ENCODE data around the gene C22orf39. TPM values are rescaled to one million over a fixed set of nuclear protein-coding genes. Genes with fewer than 3 reads are reported as not detected.

C22orf39 gene, protein sequence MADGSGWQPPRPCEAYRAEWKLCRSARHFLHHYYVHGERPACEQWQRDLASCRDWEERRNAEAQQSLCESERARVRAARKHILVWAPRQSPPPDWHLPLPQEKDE
- polyA plus RNA-seq (ENCODE audit: low read depth in 6 of 6): 100 to 1,000 TPM in 1 of 6 donors, 10 to 100 TPM in 5; 64.8 to 102 (median 73.0) TPM

DNA sequence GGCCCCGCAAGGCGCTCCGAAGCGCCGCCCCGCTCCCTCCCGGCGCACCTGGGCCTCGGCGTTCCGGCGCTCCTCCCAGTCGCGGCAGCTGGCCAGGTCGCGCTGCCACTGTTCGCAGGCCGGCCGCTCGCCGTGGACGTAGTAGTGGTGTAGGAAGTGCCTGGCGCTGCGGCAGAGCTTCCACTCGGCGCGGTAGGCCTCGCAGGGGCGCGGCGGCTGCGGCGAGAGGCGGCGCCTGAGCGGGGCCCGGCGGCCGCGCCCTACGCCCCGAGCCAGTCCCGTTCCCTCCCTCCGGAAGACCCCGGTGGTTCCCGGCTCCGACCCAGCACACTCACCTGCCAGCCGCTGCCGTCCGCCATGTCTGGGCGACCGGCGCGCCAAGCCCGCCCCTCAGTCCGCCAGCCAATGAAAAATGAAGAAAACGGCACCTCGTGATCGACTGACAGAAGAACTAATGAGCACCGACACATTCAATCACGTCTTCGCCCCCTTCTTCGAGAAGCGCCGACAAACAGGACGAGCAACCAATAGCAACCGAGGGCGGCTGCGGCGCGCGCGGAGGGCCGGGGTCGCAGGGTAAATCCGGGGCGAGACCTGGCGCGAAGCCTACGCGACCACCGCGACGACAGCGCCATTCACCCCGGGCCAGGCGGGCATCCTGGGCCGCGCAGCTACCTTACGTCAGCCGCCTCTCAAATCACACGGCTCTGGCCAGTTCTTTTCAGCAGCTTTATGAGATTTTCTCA is at the start of gene C22orf39:
Gene C22orf39, minus strand, starts transcription at position 382 of the 746 bp plus-strand sequence. Its CDS starts 23 bp downstream, at position 359.
- DNase-seq (peak; percentile 93), ATAC-seq (ENCODE audit: low read depth in 2 of 2) (peak; percentile 83)
- peaks cover 33 to 60% (median 49%) of the 10 kb centered on the region in 3 donors for H3K4me1 Mint-ChIP-seq
- peak within 1 kb of the TSS; percentile 96 to 99 (median 99) for H3K27ac Mint-ChIP-seq
- H3K4me3 Mint-ChIP-seq: peak within 1 kb of the TSS; percentile 80 to 99 (median 97)
- no peaks in the 10 kb centered on the region for H3K36me3 Mint-ChIP-seq
- no peaks in the 10 kb centered on the region for H3K9me3 Mint-ChIP-seq
- H3K27me3 Mint-ChIP-seq: no peaks in the 10 kb centered on the region

DNA sequence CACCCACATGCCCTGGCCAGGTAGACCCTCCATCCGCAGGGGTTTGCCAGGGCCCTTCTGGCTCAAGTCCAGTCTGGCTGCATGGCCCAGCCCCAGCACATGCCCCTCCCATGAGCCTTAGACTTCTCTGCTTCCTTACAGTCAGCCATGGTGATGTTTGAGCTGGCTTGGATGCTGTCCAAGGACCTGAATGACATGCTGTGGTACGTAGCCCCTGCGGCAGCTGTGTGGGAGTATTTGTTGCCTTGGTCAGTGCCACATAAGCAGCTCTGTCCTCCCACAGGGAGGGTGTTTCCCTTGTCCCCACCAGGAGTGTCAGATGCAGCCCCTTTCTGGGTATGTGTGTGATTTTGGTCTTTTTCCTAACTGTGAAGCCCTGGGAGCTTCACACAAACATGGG is 49.7 kb upstream of the C22orf39 start:
- Mint-ChIP-seq H3K27me3 (no peaks in the 10 kb centered on the region), H3K4me3 (no peak overlapping the region), H3K4me1 (no peaks in the 10 kb centered on the region), H3K36me3 (no peaks in the 10 kb centered on the region), H3K9me3 (no peaks in the 10 kb centered on the region), H3K27ac (no peak overlapping the region)
- DNase-seq: no peak
- ATAC-seq (ENCODE audit: low read depth in 2 of 2): no peak

DNA sequence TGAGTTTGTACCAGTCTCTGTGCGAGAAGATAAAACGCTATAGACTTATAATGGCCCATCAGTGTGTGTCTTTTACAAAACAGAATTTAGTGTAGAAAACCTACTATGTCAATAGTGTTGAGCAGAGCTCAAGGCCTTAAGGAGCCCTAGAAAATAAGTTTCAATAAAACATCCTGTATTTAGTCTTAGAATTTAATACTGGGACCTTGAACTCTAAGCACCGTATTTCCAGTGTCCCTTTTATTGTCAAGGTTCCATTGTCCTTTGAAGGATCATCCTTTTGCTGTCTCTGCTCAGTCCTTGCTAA is 48.8 kb upstream of the C22orf39 start:
- no peaks in the 10 kb centered on the region for H3K9me3 Mint-ChIP-seq
- no peaks in the 10 kb centered on the region for H3K36me3 Mint-ChIP-seq
- H3K27ac Mint-ChIP-seq: peak overlapping the region in 1 of 6 donors; percentile 17
- H3K4me3 Mint-ChIP-seq: no peak overlapping the region
- DNase-seq: no peak
- no peaks in the 10 kb centered on the region for H3K4me1 Mint-ChIP-seq
- ATAC-seq (ENCODE audit: low read depth in 2 of 2): no peak
- no peaks in the 10 kb centered on the region for H3K27me3 Mint-ChIP-seq

DNA sequence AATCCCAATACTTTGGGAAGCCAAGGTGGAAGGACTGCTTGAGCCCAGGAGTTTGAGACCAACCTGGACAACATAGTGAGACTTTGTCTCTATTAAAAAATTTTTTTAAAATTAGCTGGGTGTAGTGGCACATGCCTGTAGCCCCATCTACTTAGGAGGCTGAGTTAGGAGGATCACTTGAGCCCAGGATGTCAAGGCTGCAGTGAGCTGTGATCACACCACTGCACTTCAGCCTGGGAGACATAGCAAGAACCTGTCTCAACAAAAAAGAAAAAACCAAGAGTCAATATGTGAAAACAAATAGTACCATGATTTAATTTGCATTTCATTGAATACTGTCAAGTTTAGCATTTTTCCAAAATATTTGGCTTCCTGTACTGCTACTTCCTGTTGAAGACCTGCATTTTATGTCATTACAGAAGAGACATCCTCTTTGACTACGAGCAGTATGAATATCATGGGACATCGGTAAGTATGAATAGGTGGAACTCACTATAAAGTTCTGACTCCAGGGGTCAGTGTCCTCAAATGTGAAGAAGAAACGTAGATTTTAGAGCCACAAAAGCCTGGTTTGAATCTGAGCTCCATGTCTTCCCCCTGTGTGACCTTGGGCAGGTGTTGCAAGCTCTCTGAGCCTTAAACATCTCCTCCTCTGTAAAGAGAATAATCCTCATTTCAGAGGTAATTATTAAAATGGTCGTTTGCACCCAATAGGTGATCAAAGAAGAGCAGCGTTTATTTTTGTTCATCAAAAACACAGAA is 48.2 kb upstream of the C22orf39 start:
- Mint-ChIP-seq H3K4me3 (no peak overlapping the region), H3K36me3 (no peaks in the 10 kb centered on the region), H3K4me1 (no peaks in the 10 kb centered on the region), H3K27me3 (no peaks in the 10 kb centered on the region), H3K27ac (peak overlapping the region in 2 of 6 donors; percentile 17 to 66), H3K9me3 (no peaks in the 10 kb centered on the region)
- ATAC-seq (ENCODE audit: low read depth in 2 of 2) (no peak), DNase-seq (no peak)

DNA sequence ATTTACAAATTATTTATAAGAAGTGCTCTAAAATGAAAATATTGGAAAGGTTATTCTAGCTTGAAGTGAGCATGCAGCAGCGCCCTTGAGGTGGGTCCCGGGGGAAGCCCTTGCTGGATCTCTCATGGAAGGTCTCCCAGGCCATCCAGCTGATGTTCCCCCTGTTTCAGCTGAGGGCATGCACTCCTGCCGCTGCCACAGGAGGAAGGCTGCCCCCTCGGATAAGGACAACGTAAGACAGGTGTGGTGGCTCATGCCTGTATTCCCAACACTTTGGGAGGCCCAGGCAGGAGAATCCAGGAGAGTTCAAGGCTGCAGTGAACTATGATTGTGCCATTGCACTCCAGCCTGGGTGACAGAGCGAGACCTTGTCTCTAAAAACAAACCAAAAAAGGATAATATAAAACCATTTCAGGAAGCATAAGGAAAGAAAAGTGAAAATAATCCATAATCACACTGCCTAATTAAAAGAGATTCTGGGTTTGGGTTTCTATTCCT is 47.2 kb upstream of the C22orf39 start:
- Mint-ChIP-seq H3K27ac (peak overlapping the region in 1 of 6 donors; percentile 78), H3K27me3 (no peaks in the 10 kb centered on the region)

DNA sequence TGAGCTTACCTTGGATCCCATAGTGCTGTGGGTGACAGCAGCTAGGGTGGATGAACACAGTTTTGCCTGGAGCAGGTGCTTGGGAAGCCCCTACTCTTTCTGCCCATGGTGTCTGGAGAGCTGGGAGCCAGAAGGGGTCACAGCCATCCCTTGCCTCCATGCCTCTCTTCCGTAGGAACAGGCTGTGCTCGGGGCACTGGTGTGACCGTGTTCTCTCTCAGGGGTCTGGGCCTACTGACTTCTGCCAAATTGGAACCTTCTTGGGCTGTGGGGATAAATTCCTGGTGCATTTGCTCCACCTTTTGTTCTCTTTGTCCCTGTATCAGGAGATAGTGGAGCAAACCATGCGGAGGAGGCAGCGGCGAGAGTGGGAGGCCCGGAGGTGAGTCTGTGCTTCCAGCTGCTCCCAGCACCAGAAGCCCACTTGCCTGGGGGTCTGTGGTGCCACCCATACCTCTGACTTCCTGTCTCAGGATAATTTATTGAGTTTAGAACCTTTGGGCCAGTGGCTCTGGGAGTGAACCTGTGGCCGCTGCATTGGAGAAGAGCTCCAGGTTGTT is 46.6 kb upstream of the C22orf39 start:
- Mint-ChIP-seq H3K27ac (no peak overlapping the region), H3K27me3 (no peaks in the 10 kb centered on the region), H3K4me1 (no peaks in the 10 kb centered on the region), H3K9me3 (no peaks in the 10 kb centered on the region), H3K4me3 (no peak overlapping the region), H3K36me3 (no peaks in the 10 kb centered on the region)
- ATAC-seq (ENCODE audit: low read depth in 2 of 2) (no peak), DNase-seq (no peak)

More for the DNA sequence above, 47.2 kb upstream of the C22orf39 start:
- Mint-ChIP-seq H3K36me3 (no peaks in the 10 kb centered on the region), H3K4me1 (no peaks in the 10 kb centered on the region), H3K9me3 (no peaks in the 10 kb centered on the region), H3K4me3 (no peak overlapping the region)
- ATAC-seq (ENCODE audit: low read depth in 2 of 2) (no peak), DNase-seq (no peak)

DNA sequence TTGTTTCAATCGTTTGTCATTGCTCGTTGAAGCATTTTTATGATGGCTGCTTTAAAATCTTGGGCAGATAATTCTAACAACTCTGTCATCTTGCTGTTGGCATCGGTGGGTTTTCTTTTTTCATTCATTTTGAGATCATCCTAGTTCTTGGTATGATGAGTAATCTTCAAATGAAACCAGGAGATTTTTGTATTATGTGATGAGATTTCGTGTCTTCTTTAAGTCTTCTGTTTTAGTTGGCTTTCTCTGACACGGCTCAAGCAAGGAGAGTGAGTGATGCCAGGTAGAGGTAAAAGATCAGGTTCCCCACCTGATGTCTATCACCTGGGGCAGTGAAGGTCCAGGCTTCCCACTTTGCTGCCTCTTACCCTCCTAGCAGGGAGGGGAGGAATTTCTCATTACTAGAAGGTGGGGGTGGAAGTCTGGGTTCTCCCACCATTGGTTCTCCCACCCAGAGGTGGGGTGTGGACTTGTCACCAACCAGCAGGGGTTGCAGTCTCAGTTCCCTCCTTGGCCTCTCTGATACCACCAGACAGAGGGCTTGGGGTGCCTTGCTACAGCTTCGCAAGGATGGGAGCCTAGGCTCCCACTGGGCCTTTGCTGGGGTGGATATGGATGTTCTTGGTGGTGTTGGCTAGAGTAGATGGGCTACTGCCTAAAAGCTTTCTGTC is 45.1 kb upstream of the C22orf39 start:
- Mint-ChIP-seq H3K4me1 (no peaks in the 10 kb centered on the region), H3K9me3 (no peaks in the 10 kb centered on the region), H3K27me3 (no peaks in the 10 kb centered on the region), H3K36me3 (no peaks in the 10 kb centered on the region), H3K27ac (no peak overlapping the region), H3K4me3 (no peak overlapping the region)
- DNase-seq (no peak), ATAC-seq (ENCODE audit: low read depth in 2 of 2) (no peak)

DNA sequence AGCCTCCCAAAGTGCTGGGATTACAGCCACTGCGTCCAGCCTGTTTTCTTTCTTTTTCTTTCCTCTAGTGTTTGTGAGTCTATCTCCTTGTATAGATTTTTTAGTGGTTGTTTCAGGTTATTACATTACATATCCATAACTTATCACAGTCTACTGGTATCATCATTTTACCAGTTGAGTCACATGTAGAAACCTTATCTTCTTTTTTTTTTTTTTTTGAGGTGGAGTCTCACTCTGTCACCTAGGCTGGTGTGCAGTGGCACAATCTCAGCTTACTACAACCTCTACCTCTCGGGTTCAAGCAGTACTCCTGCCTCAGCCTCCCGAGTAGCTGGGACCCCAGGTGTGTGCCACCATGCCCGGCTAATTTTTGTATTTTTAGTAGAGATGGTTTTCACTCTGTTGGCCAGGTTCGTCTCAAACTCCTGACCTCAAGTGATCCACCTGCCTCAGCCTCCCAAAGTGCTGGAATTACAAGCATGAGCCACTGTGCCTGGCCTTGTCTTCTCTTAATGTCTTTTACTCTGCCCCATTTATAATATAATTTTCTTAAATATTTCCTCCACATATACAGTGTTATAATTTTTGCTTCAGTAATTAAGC is 43.2 kb upstream of the C22orf39 start:
- Mint-ChIP-seq H3K4me1 (no peaks in the 10 kb centered on the region), H3K36me3 (no peaks in the 10 kb centered on the region), H3K27ac (no peak overlapping the region), H3K4me3 (no peak overlapping the region), H3K9me3 (no peaks in the 10 kb centered on the region), H3K27me3 (no peaks in the 10 kb centered on the region)
- ATAC-seq (ENCODE audit: low read depth in 2 of 2) (no peak), DNase-seq (no peak)

DNA sequence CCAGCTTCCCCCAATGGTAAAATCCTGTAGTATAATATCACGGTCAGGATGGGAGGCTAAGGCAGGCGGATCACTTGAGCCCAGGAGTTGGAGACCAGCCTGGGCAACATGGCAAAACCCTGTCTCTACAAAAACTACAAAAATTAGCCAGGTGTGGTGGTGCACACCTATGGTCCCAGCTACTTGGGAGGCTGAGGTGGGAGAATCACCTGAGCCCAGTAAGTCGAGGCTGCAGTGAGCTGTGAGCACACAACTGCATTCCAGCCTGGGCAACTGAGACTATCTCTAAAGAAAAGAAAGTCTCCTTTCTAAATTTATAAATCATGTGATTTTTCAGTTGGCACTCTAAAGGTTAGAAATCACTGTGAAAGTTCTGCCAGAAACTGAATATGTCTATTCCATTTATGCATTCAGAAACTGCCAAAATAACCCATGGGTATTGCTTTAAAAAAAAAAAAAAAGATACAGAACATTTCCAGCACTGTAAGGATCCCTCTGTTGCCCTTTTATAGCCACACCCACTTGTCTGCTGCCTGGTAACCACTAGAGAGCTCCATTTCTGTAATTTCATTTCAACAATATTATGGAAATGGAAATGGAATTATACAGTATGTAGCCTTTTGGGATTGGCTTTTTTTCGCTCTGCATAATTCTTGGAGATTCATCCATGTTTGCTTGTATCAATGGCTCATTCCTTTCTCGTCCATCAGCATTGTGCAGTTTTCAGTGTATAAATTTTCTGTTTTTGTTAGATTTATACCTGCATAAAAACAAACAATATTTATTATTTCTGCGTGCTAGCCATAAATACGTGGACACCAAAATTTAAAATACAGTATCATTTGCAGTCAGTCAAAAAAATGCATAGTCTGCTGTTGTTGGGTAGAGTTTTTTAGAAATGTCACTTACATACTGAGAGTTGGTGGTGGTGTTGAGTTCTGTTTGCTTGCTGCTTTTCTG is 41.7 kb upstream of the C22orf39 start:
- ATAC-seq (ENCODE audit: low read depth in 2 of 2) (peak in 1 of 2 donors; percentile 39), DNase-seq (no peak)
- H3K36me3 Mint-ChIP-seq: no peaks in the 10 kb centered on the region
- H3K27ac Mint-ChIP-seq: no peak overlapping the region
- H3K4me1 Mint-ChIP-seq: no peaks in the 10 kb centered on the region
- H3K4me3 Mint-ChIP-seq: no peak overlapping the region
- H3K9me3 Mint-ChIP-seq: no peaks in the 10 kb centered on the region
- H3K27me3 Mint-ChIP-seq: no peaks in the 10 kb centered on the region

DNA sequence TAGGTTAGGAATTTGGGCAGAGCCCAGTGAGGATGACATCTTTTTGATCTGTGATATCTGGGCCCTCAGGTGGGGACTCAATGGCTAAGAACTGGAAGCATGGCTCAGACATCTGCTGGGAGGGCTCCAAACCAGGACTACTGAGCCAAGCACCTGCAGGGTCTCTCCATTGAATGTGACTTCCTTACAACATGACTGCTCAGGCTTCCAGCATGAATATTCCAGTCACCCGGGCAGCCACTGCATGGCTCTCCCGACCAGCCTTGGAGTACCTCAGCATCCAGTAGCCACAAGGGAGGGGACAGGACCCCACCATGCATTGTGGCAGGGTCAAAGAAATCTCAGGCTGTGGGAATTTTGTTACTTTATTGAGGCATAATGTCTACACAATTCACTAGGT is 40.8 kb upstream of the C22orf39 start:
- no peaks in the 10 kb centered on the region for H3K36me3 Mint-ChIP-seq
- DNase-seq: no peak
- no peak for ATAC-seq (ENCODE audit: low read depth in 2 of 2)
- no peaks in the 10 kb centered on the region for H3K9me3 Mint-ChIP-seq
- no peak overlapping the region for H3K4me3 Mint-ChIP-seq
- no peaks in the 10 kb centered on the region for H3K27me3 Mint-ChIP-seq
- no peaks in the 10 kb centered on the region for H3K4me1 Mint-ChIP-seq
- H3K27ac Mint-ChIP-seq: no peak overlapping the region

DNA sequence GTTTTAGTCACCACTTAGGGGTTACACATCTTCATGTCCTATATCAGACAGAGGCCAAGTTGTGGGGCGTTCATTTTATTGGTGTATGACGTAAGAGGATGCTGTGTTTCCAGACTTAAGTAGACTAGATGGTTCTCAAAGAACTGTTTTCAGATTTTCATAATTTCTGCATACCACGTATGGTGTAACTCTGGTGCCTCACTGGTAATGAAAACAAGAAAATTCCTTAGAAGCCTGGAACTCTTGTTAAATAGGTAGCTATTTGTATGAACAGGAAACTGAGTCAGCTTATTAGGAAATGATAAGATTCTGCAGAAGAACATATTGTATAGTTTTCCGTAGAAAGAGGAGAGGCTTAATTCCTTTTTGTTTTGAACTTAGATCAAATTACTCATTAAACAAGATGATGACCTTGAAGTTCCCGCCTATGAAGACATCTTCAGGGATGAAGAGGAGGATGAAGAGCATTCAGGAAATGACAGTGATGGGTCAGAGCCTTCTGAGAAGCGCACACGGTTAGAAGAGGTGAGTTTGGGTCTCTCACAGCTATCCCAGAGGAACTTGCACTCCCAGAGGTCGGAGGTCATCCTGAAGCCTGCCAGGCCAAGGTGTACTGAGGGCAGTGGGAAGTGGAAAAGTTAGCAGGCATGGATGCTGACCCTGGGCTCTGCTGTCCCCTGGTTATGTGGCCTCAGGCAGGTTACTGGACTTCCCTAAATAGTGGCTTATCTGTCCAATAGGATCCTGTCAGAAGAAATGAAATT is 36.2 kb upstream of the C22orf39 start:
- Mint-ChIP-seq H3K4me1 (peaks cover 8 to 13% (median 11%) of the 10 kb centered on the region in 3 donors), H3K36me3 (no peaks in the 10 kb centered on the region), H3K27me3 (no peaks in the 10 kb centered on the region), H3K4me3 (no peak overlapping the region), H3K9me3 (no peaks in the 10 kb centered on the region), H3K27ac (no peak overlapping the region)
- ATAC-seq (ENCODE audit: low read depth in 2 of 2) (no peak), DNase-seq (no peak)

DNA sequence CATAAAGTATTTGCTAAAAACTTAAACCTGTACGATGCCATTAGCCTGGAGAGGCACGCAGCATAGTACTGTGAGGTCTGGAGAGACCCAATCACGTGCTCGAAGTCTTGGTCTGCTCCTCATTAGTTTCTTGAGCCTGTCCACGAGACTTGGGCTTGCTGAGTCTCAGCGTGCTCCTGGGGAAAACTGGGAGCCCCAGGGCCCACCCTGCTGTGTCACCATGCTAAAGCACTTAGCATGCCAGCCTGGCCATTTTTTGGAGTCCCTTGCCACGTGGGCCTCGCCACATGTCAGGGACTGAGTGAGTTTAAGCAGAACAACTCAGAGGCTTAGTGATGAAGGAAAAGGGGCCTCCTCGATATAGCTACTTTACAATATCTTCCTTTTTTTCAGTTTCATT is 34.8 kb upstream of the C22orf39 start:
- Mint-ChIP-seq H3K4me1 (peaks cover 17 to 24% (median 22%) of the 10 kb centered on the region in 3 donors), H3K9me3 (no peaks in the 10 kb centered on the region), H3K27ac (no peak overlapping the region), H3K4me3 (peak overlapping the region in 1 of 8 donors; percentile 23), H3K27me3 (no peaks in the 10 kb centered on the region), H3K36me3 (no peaks in the 10 kb centered on the region)
- no peak for ATAC-seq (ENCODE audit: low read depth in 2 of 2)
- DNase-seq: no peak
